ENCODE measurements around the gene CNOT6.
"Not testable (repeated sequence)": the region's sequence is repeated elsewhere in the genome, so short reads cannot be mapped to it uniquely, and the experiment has no call there.

The CNOT6 gene

GRCh38 chr5:180456792-180457191, 37.4 kb upstream of the CNOT6 start:
- ATAC-seq, result no peak
- TF ChIP-seq PPARA (CRISPR knock-in tag; IDR thresholded peaks at IDR 0.05; ENCODE audit: borderline replicate concordance), result no peak
- no peak for TF ChIP-seq SNAI2 (CRISPR knock-in tag; IDR thresholded peaks at IDR 0.05)
- no peak for TF ChIP-seq ZFP30 (CRISPR knock-in tag; IDR thresholded peaks at IDR 0.05)
- no peak for TF ChIP-seq GLIS3 (CRISPR knock-in tag; IDR thresholded peaks at IDR 0.05)
- TF ChIP-seq POU6F1 (CRISPR knock-in tag; IDR thresholded peaks at IDR 0.05; ENCODE audit: borderline replicate concordance, low read depth), result no peak
- no peak for TF ChIP-seq ZNF565 (CRISPR knock-in tag; conservative IDR thresholded peaks at IDR 0.05; ENCODE audit: low read depth)
- TF ChIP-seq BACH2 (CRISPR knock-in tag; IDR thresholded peaks at IDR 0.05; ENCODE audit: borderline replicate concordance), result no peak
- TF ChIP-seq TOX (CRISPR knock-in tag; IDR thresholded peaks at IDR 0.05; ENCODE audit: borderline replicate concordance), result no peak
- no peak for TF ChIP-seq ZNF70 (CRISPR knock-in tag; IDR thresholded peaks at IDR 0.05)
- no peak for TF ChIP-seq CSDC2 (CRISPR knock-in tag; IDR thresholded peaks at IDR 0.05)
- no peak for TF ChIP-seq OSR1 (CRISPR knock-in tag; IDR thresholded peaks at IDR 0.05)
- TF ChIP-seq ZFP3 (CRISPR knock-in tag; IDR thresholded peaks at IDR 0.05), result no peak
- no peak for TF ChIP-seq ZC3H10 (CRISPR knock-in tag; IDR thresholded peaks at IDR 0.05)

- ATAC-seq, result not testable (repeated sequence)
Measured at GRCh38 chr5:180458852-180459673, 35.1 kb upstream of the CNOT6 start.

- not testable (repeated sequence) for ATAC-seq
Measured at GRCh38 chr5:180459674-180460142, 34.5 kb upstream of the CNOT6 start.

- TF ChIP-seq TSHZ2 (CRISPR knock-in tag; IDR thresholded peaks at IDR 0.05) (no peak), PPARA (CRISPR knock-in tag; IDR thresholded peaks at IDR 0.05; ENCODE audit: borderline replicate concordance) (no peak), CSDC2 (CRISPR knock-in tag; IDR thresholded peaks at IDR 0.05) (no peak), POU6F1 (CRISPR knock-in tag; IDR thresholded peaks at IDR 0.05; ENCODE audit: borderline replicate concordance, low read depth) (no peak), PATZ1 (CRISPR knock-in tag; IDR thresholded peaks at IDR 0.05; ENCODE audit: borderline replicate concordance) (no peak), ZC3H10 (CRISPR knock-in tag; IDR thresholded peaks at IDR 0.05) (no peak), ZNF70 (CRISPR knock-in tag; IDR thresholded peaks at IDR 0.05) (no peak), ZNF8 (CRISPR knock-in tag; IDR thresholded peaks at IDR 0.05) (no peak), RARB (CRISPR knock-in tag; IDR thresholded peaks at IDR 0.05) (no peak), ARNTL (CRISPR knock-in tag; IDR thresholded peaks at IDR 0.05; ENCODE audit: borderline replicate concordance, low read depth) (no peak), TOX (CRISPR knock-in tag; IDR thresholded peaks at IDR 0.05; ENCODE audit: borderline replicate concordance) (no peak), ZNF565 (CRISPR knock-in tag; conservative IDR thresholded peaks at IDR 0.05; ENCODE audit: low read depth) (no peak), GLIS3 (CRISPR knock-in tag; IDR thresholded peaks at IDR 0.05) (no peak), CSRNP3 (CRISPR knock-in tag; IDR thresholded peaks at IDR 0.05) (no peak), ESRRG (CRISPR knock-in tag; IDR thresholded peaks at IDR 0.05) (no peak)
- ATAC-seq, result no peak
Measured at GRCh38 chr5:180460834-180461233, 33.3 kb upstream of the CNOT6 start.
